ENCODE results near the gene SMOC1. TPM values are rescaled to one million over a fixed set of nuclear protein-coding genes. Genes with fewer than 3 reads are reported as not detected.

The SMOC1 gene
- total RNA-seq, 1 experiment from 2014 or later: 0.68 TPM

DNA sequence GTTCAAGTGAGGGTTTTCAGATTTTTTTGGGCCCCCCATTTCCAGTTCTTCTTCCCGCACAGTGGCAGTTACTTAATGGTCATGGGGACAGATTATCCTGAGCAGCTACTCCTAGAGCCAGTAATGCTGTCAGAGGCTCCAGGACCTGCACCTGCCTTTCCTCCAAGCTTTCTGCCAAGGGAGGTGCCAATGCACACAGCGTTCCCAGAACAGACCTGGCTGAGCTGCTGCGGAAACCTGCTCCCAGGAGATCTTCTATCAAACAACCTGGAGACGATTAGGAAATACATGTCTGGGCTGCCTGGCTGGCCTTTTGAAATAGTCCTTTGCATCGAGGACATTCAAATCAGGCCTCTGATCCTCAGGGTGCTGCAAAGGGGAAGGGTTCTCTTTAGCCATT, 188.6 kb downstream of the SMOC1 start:
- DNase-seq: no peak
- no peak overlapping the region for H2BK120ac ChIP-seq (ENCODE audit: low read depth, low read length, poor library complexity, severe bottlenecking)
- no peak overlapping the region for H4K5ac ChIP-seq (ENCODE audit: insufficient read length, low read depth, low read length)
- no peak overlapping the region for H3K27ac ChIP-seq (ENCODE audit: insufficient read length, low read depth, low read length)
- no peak overlapping the region for H3K18ac ChIP-seq (ENCODE audit: insufficient read length, low read depth, low read length)
- H2BK5ac ChIP-seq (ENCODE audit: insufficient read length, low read length): no peak overlapping the region
- no peak overlapping the region for H3K4me2 ChIP-seq (ENCODE audit: insufficient read depth, insufficient read length, low read length)
- no peak overlapping the region for H3K14ac ChIP-seq (ENCODE audit: insufficient read depth, low read length)
- H4K91ac ChIP-seq (ENCODE audit: insufficient read length, low read depth, low read length): no peak overlapping the region
- no peaks in the 10 kb centered on the region for H3K79me1 ChIP-seq (ENCODE audit: insufficient read depth, low read depth, low read length, poor library complexity, severe bottlenecking)
- H3K23ac ChIP-seq (ENCODE audit: insufficient read length, low read depth, low read length): no peak overlapping the region
- H3K4me1 ChIP-seq (ENCODE audit: insufficient read depth, low read length): no peaks in the 10 kb centered on the region
- H4K8ac ChIP-seq (replicated peaks; ENCODE audit: insufficient read length, low read depth, low read length): no peak overlapping the region
- Mint-ChIP-seq H3K9me3 (no peaks in the 10 kb centered on the region), H3K27me3 (ENCODE audit: low read depth) (peaks cover 7% of the 10 kb centered on the region), H3K4me1 (no peaks in the 10 kb centered on the region), H3K27ac (no peak overlapping the region), H3K4me3 (no peak overlapping the region), H3K36me3 (ENCODE audit: insufficient read depth in 1 of 3, low read depth in 3 of 3) (no peaks in the 10 kb centered on the region)
- H3K79me2 ChIP-seq (ENCODE audit: insufficient read depth, low read length): no peaks in the 10 kb centered on the region
- TF ChIP-seq, protein P1, sequence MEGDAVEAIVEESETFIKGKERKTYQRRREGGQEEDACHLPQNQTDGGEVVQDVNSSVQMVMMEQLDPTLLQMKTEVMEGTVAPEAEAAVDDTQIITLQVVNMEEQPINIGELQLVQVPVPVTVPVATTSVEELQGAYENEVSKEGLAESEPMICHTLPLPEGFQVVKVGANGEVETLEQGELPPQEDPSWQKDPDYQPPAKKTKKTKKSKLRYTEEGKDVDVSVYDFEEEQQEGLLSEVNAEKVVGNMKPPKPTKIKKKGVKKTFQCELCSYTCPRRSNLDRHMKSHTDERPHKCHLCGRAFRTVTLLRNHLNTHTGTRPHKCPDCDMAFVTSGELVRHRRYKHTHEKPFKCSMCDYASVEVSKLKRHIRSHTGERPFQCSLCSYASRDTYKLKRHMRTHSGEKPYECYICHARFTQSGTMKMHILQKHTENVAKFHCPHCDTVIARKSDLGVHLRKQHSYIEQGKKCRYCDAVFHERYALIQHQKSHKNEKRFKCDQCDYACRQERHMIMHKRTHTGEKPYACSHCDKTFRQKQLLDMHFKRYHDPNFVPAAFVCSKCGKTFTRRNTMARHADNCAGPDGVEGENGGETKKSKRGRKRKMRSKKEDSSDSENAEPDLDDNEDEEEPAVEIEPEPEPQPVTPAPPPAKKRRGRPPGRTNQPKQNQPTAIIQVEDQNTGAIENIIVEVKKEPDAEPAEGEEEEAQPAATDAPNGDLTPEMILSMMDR (conservative IDR thresholded peaks at IDR 0.05): no peak
- no peak overlapping the region for H2BK15ac ChIP-seq (ENCODE audit: low read depth, low read length)
- no peak overlapping the region for H3T11ph ChIP-seq (ENCODE audit: low read length)
- H3K4ac ChIP-seq (ENCODE audit: low read depth, low read length): no peak overlapping the region
- H3K56ac ChIP-seq (ENCODE audit: insufficient read length, low read depth, low read length): no peak overlapping the region
- H3K23me2 ChIP-seq (ENCODE audit: insufficient read length, low read depth, low read length, poor library complexity, severe bottlenecking): no peaks in the 10 kb centered on the region
- WGBS (ENCODE audit: extremely low coverage, insufficient read length, low lambda C conversion rate): no CpG with 5 or more reads among the region's 5 CpGs
- H4K20me1 ChIP-seq (ENCODE audit: control insufficient read depth, insufficient read depth, insufficient read length): no peaks in the 10 kb centered on the region
- no peak overlapping the region for H3K9ac ChIP-seq (ENCODE audit: extremely low read depth, insufficient read length, low read length)
- H3K9me3 ChIP-seq (ENCODE audit: control insufficient read depth, low read depth, low read length): no peaks in the 10 kb centered on the region
- no peaks in the 10 kb centered on the region for H3K27me3 ChIP-seq (ENCODE audit: insufficient read depth, low read length)
- no peak overlapping the region for H2AFZ ChIP-seq (ENCODE audit: low read length)
- H2BK12ac ChIP-seq (ENCODE audit: insufficient read length, low read depth, low read length): no peak overlapping the region
- no peak overlapping the region for H2AK5ac ChIP-seq (ENCODE audit: insufficient read length, low read length)
- H2BK20ac ChIP-seq (ENCODE audit: low read depth, low read length, poor library complexity, severe bottlenecking): no peak overlapping the region

Data from H9 (cell line).